Stimulated activated CD8-positive, alpha-beta memory T cell treated with anti-CD3 and anti-CD28 coated beads, Interleukin-2, amount 100 ng/mL, for 48 hours (primary cell): ENCODE measurements around the gene QPCTL.
A peak's percentile ranks its signal among the peaks of the same experiment; 100 is the strongest.
"Not testable (repeated sequence)": the region's sequence is repeated elsewhere in the genome, so short reads cannot be mapped to it uniquely, and the experiment has no call there.

Experiments used
- DNase-seq, 2 donors: peaks; one replicate each; pipeline ENCODE4 v3.0.0-alpha.2; 2020; ENCODE audit warnings: low read depth in 2 of 2

The QPCTL gene

DNA sequence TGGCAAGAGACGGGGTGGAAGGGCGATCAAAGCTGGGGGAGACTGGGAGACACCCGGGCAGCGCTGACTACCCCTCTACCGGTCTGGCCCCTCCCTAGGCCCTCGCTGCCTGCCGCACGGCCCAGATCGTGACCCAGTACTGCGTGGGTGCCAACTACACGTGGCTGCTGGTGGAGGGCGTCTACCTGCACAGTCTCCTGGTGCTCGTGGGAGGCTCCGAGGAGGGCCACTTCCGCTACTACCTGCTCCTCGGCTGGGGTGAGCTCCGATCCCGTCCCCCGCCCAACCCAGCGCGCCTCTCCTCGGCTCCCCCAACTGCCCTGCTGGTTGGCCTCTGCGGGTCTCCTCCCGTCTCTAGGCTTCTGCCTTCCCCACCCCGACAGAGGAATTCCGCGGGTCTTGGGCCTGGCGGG, 15.6 kb upstream of the QPCTL start:
- DNase-seq, result peak; percentile 19 to 42

- DNase-seq, result peak; percentile 72 to 85
These were observed 14.9 kb upstream of the QPCTL start for GRCh38 chr19:45677351-45678230.

- DNase-seq, result peak; percentile 74 to 78
These were observed 11.0 kb upstream of the QPCTL start for GRCh38 chr19:45681391-45682015.

DNA sequence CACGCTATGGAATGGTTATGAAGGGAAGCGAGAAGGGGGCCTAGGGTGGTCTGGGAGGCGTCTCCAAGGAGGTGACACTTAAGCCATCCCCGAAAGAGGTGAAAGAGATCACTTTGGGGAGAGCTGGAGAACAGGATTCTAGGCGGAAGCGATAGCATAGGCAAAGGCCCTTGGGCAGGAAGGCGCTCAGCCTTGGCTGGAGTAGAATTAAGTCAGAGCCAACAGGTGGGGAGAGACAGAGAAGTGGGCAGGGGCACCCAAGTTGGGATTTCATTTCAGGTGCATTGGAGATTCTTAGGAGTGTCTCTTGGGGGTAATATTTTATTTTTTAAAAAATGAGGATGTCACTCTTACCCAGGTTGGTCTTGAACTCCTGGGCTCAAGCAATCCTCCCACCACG, 10.3 kb upstream of the QPCTL start:
- no peak for DNase-seq

DNA sequence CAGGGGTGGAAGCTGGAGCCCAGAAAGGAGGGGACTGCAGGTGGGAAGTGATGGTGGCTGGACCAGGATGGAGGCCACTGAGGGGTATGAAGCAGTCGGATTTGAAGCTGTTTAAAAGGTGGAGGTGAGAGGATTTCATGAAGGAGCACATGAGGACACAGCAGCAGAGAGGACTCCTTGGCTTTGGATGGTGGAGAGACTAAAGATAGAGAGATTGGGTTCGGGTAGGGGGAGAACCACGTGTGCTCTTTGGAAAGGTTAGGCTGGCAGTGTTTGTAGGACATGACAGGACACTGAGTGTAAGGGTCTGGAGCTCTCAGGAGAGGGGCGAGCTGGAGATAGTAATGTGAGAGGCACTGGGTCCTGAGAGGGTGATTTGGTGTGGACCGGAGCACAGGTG, 9.6 kb upstream of the QPCTL start:
- DNase-seq, result no peak

DNA sequence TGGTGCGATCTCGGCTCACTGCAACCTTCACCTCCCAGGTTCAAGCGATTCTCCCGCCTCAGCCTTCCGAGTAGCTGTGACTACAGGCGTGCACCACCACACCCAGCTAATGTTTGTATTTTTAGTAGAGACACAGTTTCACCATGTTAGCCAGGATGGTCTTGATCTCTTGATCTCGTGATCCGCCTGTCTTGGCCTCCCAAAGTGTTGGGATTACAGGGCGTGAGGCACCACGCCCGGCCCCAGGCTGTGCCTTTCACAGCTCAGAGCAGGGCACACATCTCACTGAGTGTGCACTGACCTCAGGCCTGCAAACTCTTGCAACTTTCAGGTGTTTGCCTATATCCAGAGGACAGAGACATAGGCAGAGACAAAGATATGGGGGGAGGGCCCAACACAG, 7.4 kb upstream of the QPCTL start:
- not testable (repeated sequence) for DNase-seq

- no peak for DNase-seq
These were observed 4.9 kb upstream of the QPCTL start for GRCh38 chr19:45687599-45687998.

DNA sequence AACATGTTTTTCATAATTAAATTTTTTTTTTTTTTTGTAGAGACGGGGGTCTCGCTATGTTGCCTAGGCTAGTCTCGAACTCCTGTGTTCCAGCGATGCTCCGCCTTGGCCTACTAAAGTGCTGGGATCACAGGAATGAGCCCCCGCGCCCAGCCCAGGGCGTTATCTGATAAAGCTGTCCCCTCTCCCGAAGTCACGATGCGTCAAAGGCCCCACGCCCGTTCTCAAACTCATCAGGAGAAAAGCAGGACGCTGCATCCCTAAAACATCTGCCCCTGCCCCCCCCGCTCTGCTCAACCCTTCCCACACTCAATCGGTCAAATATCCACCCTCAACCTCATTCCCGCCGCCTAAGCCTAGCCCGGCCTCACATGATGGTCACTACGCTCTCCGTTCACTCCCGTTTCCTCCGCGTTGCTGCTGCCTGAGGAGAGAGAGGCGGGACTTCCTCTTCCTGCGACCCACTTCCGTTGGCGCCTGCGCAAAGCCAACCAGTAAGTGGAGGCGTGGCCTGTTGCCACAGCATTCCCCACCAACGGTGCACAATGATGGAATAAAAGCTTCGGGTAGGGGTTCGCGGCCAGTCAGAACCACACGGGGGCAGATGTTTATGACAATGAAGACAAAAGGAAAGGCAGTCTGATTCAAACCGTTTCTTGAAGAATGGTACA, 815 bp upstream of the QPCTL start, which contains the start of gene SNRPD2:
SNRPD2 (minus strand) TSS at position 438 of the 671 bp plus-strand sequence; CDS start at position 373, 65 bp downstream.
- DNase-seq, result peak; percentile 87 to 88

- peak; percentile 69 to 78 for DNase-seq
These were observed 781 bp downstream of the QPCTL start for GRCh38 chr19:45693106-45693788.

- DNase-seq, result no peak
These were observed 9.2 kb downstream of the QPCTL start for GRCh38 chr19:45701676-45702075.

DNA sequence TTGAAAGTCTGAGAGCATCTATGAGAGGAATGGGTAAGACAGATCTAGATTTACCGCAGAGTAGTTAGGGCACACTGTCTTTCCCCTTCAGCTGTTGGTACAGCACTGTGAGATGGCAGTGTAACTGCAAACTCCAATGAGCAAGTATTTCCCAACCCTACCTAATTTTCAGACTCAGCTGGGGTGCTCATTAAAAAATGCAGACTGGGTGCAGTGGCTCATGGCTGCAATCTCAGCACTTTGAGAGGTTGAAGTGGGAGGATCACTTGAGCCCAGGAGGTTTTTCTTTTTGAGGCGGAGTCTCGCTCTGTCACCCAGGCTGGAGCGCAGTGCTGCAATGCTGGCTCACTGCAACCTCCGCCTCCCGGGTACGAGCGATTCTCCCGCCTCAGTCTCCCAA, 12.6 kb downstream of the QPCTL start:
- DNase-seq, result no peak

- DNase-seq, result no peak
These were observed 13.4 kb downstream of the QPCTL start for GRCh38 chr19:45705710-45706415.

DNA sequence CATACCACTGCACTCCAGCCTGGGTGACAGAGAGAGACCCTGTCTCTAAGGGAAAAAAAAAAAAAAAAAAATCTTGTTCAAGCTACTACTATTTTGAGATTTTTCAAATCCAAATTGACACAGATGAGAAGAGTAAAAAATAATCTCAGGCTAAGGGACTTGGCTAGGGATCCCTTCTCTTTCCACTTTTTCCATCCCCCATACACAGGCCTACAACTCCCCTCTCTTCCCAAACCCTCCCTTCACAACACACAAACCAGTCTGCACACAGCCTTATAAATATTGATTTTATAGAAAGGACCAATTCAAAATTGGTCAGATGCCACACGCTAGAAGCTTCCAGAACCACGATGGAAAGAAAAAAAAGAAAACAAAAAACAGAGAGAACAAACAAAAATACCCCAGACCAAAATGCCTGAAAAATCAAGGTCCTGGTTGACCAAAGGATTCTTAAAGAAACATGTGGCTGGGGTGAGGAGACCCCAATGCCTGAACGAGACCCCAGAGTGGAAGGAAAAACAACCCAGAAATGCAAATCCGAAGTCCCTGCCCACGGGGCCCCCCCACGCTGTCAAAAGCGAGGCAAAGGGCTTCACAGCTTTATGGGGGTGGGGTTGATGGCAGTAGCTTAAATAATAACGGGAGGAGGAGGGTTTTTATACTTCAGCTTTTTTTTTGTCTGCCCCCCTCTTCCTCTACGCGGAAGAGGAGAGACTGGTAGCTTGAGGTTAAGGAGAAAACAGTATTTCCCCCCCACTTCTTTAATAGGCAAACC, 18.1 kb downstream of the QPCTL start:
- no peak for DNase-seq

DNA sequence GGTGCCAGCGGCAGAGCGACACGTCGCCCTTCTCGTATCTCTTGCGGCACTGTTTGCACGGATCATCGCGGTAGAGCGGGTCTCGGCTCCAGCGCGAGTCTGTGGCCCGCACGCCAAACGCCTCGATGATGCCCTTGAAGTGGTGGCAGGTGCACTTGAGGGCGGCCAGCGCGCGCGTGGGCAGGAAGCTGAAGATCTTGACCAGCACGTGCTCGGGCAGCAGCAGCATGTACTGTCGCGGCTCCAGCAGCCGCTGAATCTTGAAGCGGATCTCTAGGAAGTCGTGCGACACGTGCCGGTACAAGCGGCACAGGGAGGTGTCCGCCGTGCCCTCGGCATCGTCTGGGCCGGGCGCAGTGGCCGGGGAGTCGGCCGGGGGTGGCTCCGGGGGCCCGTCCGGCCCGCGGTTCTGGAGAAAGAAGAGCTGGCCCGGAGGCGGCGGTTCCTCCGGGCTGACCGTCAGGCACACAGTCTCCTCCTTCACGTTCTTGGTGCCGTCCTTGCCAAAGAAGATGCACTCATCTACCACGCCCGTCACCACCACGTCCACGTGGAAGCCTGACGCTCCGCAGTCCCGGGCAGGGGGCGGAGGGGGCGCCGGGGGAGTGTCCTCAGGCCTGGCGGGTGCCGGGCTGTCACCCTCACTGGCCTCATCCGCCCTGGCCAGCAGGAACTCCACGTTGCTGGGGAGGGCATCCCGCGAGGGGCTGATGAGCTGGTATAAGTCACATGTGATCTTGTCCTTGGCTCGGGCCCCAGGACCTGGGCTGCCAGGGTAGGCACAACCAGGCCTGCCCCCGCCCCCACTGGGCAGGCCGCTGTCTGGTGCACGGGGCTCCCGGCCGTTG, 19.6 kb downstream of the QPCTL start:
- no peak for DNase-seq

GRCh38 chr19:45712699-45713067, 20.2 kb downstream of the QPCTL start:
- no peak for DNase-seq

- no peak for DNase-seq
These were observed 20.7 kb downstream of the QPCTL start for GRCh38 chr19:45713141-45713540.

GRCh38 chr19:45715139-45715538, 22.7 kb downstream of the QPCTL start:
- DNase-seq, result no peak

DNA sequence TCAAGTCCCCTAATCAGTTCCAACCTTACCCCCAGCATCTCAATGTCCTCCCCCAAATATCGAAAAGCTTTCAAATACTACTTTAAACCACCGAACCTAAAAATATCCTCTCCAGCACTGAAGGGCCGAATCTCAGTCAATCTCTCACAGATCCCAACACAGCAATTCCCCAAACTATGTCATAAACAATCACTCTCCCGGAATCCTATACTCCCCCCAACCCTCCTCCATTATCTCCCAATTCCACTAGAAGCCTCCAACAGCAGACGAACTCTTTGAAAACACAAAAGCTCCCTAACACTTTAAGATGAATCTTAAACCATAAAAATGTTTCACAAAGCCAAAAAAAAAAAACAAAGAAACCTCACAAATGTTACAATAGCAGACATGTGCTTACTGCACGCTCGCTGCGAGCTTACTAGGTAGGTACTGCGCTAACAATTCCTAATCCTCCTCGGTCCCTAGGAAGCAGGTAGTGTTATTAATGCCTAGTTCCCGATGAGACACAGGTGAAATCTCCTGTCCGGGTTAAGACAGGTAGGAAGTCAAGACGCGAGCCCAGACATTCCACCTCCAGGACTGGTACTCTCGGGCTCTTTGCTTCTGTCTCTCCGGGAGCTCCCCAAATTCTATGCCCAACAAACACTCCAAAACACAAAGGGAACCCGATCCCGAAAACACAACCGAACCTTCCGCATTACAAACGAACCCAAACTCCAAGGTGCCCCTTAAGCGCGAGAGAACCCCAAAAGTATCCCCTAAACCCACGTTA, 24.1 kb downstream of the QPCTL start:
- DNase-seq, result no peak
